Activated CD8-positive, alpha-beta memory T cell treated with anti-CD3 and anti-CD28 coated beads for 1 hour (primary cell): ENCODE data around the gene GRIA1.

Experiments used
- DNase-seq, 2 donors: peaks; one replicate each; pipeline ENCODE4 v3.0.0-alpha.2; 2020; ENCODE audit warnings: low read depth in 1 of 2; ENCODE audit errors: extremely low read depth in 1 of 2

GRIA1 gene

GRCh38 chr5:153543959-153544470 is 53.5 kb downstream of the GRIA1 start:
- no peak for DNase-seq

- no peak for DNase-seq
These were observed 54.2 kb downstream of the GRIA1 start for GRCh38 chr5:153544706-153545105.

GRCh38 chr5:153546566-153546965 is 56.1 kb downstream of the GRIA1 start:
- DNase-seq = no peak

- DNase-seq = no peak
These were observed 61.1 kb downstream of the GRIA1 start for GRCh38 chr5:153551537-153552079.

GRCh38 chr5:153552886-153553285 is 62.4 kb downstream of the GRIA1 start:
- DNase-seq = no peak

- DNase-seq = no peak
These were observed 65.1 kb downstream of the GRIA1 start for GRCh38 chr5:153555420-153556114.

GRCh38 chr5:153558957-153559356 is 68.5 kb downstream of the GRIA1 start:
- no peak for DNase-seq

- no peak for DNase-seq
These were observed 69.5 kb downstream of the GRIA1 start for GRCh38 chr5:153559926-153560325.

- DNase-seq = no peak
These were observed 71.7 kb downstream of the GRIA1 start for GRCh38 chr5:153562189-153562588.

GRCh38 chr5:153565822-153566221 is 75.4 kb downstream of the GRIA1 start:
- no peak for DNase-seq

GRCh38 chr5:153569036-153569435 is 78.6 kb downstream of the GRIA1 start:
- no peak for DNase-seq

GRCh38 chr5:153571162-153571561 is 80.7 kb downstream of the GRIA1 start:
- DNase-seq = no peak

GRCh38 chr5:153572411-153573145 is 82.1 kb downstream of the GRIA1 start:
- DNase-seq = no peak

GRCh38 chr5:153573326-153574033 is 83.0 kb downstream of the GRIA1 start:
- DNase-seq = no peak

GRCh38 chr5:153584126-153584959 is 93.9 kb downstream of the GRIA1 start:
- no peak for DNase-seq

- DNase-seq = no peak
These were observed 94.5 kb downstream of the GRIA1 start for GRCh38 chr5:153584960-153585359.

- DNase-seq = no peak
These were observed 95.3 kb downstream of the GRIA1 start for GRCh38 chr5:153585622-153586277.

GRCh38 chr5:153592081-153592480 is 101.6 kb downstream of the GRIA1 start:
- no peak for DNase-seq

- no peak for DNase-seq
These were observed 104.3 kb downstream of the GRIA1 start for GRCh38 chr5:153594785-153595184.

- no peak for DNase-seq
These were observed 107.6 kb downstream of the GRIA1 start for GRCh38 chr5:153598099-153598498.
